Activated effector memory CD4-positive, alpha-beta T cell treated with Interleukin-2 at 50 U/mL for 16 hours (primary cell): ENCODE results near the gene RNF7.
A peak's percentile ranks its signal among the peaks of the same experiment; 100 is the strongest.
"Not testable (repeated sequence)": the region's sequence is repeated elsewhere in the genome, so short reads cannot be mapped to it uniquely, and the experiment has no call there.

Source experiments
- DNase-seq: peaks from one replicate; pipeline ENCODE4 v3.0.0-alpha.2; 2020

Gene RNF7

DNA sequence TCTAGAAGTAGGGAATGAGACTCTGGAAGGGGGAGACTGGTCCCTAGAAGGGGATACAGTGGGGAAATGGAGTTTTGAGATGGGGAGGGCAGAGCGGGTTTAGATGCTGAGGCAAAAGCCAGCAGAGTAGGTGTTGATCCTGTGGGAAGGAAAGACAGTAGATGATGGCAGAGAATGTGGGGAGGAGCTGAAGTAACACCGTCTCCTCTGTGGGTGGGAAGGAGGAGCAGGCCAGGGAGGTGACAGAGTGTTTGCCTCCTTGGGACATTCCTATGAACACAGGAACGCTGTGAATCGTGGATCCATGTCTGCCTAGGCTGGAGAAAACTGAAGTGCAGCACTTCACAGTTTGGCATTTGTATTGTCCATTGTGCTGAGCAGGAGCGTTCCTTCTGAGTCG lies 45.5 kb downstream of the RNF7 start:
- no peak for DNase-seq

DNA sequence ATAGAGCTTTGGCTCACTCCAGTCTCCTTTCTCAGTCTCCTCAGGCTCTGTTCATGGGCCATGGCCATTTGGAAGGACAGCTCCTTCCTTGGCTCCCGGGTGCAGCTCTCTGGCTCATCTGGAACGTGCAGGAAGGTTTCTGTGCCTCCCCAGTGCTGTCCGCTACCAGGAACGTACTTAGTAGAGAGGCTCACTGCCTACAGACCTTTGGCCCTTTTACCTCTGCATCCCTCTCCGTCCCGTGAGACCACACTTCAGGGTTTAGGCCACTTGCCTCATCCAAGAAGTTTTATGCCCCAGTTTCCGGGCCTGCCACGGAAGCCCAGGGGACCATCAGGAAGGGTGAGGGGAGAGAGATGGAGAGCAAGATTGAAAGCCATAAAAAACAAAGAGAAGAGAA lies 46.0 kb downstream of the RNF7 start:
- no peak for DNase-seq

DNA sequence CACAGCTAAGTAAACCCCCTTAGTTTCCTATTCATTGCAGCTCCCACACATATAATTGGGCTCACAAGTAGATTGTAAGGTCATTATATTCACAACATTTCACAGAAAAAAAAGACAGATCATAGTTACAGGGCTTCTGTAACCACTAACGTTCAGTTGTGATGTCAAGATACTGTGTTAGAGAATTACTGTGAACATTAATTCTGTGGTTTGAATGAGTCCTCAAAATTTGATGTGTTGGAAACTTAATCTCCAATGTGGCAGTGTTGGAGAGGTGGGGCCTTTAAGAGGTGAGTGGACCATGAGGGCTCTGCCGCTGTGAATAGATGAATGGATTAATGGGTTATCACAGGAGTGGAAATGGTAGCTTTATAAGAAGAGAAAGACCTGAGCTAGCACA lies 46.4 kb downstream of the RNF7 start:
- DNase-seq = no peak

DNA sequence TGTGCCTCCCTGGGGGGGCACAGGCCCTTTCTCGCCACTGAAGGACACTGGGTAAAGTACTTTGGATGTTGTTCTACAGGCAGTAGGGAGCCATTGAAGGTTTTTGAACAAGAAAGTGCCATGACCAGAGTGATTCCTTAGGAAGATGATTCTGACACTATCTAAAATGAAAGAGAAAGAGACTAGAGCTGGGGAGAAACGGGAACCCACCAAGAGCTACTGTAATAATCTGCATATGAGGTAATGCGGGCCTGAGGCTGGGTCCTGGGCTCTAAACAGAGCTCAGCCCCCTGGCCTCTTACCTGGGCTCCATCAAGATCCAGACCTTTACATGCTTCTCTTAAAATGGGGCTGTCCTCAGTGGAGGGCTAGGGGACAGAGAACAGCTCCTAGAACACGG lies 50.1 kb downstream of the RNF7 start:
- DNase-seq = no peak

DNA sequence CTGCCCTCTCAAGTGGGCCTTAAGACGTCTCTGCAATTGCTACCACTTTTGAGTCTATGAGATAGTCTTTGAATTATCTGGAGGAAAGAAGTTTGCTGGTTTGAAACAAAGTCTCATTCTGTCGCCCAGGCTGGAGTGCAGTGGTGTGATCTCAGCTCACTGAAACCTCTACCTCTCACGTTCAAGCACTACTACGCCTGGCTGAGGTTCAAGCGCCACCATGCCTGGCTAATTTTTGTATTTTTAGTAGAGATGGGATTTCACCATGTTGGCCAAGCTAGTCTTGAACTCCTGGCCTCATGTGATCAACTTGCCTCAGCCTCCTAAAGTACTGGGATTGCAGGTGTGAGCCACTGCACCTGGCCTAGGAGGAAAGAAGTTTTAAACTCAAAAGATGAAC lies 50.7 kb downstream of the RNF7 start:
- DNase-seq = not testable (repeated sequence)

- no peak for DNase-seq
Observed at GRCh38 chr3:141789281-141789680, 51.2 kb downstream of the RNF7 start.

- DNase-seq = no peak
Observed at GRCh38 chr3:141790171-141790570, 52.1 kb downstream of the RNF7 start.

DNA sequence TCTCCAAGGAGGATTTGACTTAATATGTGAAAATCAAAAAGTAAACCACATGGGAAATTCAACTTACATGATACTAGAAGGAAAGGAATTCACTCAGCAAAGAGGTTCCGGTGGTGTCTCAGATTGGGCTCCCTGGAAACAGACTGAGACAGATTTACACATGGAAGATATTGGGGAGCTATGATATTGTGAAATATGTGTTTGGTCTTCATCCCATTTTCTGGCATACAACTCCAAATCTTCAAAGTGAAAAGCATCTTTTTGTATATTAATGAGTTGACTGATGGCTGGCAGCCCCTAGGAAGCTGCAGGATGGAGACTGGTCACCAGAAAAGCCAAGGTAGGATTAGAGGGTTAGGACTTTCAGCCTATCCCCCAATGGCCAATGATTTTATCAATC lies 54.4 kb downstream of the RNF7 start:
- no peak for DNase-seq

DNA sequence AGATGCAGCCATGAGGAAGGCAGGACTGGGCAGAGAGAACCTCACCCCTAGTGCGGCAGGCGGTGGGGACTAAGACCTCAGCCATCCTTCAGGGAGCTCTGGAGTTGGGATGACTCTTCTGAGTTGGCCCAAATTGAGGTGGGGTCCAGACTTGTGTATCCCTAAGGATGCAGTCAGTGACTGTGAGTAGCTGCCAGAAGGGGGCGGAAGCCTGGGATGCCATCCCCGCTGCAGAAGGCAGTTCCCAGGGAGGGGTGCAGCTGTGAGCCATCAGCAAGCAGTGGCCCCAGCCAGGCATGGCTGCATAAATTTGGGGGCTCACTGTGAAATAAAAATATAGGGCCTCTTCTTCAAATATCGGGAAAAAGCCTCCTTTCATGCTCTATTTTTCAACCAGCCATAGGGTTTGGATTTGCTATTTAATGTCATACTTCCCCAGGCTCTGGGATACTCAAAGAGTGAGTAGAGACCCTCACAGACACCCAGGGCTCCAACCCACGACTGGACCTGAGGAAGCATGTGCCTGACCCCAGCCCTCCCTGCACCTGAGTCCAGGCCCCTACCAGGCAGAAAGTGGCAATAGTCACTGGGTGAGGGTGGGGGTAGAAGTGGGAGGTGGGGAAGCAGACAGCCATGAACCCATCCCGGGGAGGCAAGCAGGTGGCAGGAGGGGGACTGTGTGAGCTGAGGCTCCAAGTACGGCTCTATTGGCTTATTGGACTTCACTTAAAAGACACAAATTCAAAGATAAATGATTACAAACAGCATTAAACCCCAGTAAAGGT lies 55.6 kb downstream of the RNF7 start:
- DNase-seq = no peak

DNA sequence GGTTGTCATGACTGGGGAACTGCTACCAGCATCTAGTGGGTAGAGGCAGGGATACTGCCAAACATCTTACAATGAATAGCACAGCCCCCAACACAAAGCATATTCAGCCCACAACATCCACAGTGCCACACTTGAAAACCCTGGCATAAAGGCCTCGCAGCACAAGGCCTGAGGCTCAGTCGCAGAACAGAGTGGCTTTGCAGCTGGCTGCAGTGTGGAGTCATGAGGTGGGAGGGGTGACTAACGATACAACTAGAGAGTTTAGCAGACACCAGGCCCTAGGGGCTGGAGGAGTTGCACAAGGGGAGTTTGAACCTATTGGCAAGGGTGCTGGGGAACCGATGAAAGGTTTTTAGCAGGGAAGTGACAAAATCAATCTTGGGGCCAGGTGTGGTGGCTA lies 57.2 kb downstream of the RNF7 start:
- no peak for DNase-seq

DNA sequence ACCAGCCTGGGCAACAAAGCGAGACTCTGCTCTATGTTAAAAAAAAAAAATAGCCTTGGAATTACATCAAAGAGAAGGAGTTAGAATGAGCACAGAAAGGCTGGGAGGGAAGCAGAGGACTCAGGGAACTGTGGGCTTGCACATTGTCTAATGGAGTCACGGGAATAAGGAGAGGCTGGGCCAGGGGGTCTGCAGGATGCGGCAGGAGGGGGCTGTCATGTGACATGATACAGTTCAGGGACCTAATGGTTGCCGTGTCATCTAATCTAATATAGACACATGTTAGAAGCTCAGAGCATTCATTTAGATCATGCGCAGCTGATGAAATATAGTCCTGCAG lies 57.6 kb downstream of the RNF7 start:
- DNase-seq = no peak

DNA sequence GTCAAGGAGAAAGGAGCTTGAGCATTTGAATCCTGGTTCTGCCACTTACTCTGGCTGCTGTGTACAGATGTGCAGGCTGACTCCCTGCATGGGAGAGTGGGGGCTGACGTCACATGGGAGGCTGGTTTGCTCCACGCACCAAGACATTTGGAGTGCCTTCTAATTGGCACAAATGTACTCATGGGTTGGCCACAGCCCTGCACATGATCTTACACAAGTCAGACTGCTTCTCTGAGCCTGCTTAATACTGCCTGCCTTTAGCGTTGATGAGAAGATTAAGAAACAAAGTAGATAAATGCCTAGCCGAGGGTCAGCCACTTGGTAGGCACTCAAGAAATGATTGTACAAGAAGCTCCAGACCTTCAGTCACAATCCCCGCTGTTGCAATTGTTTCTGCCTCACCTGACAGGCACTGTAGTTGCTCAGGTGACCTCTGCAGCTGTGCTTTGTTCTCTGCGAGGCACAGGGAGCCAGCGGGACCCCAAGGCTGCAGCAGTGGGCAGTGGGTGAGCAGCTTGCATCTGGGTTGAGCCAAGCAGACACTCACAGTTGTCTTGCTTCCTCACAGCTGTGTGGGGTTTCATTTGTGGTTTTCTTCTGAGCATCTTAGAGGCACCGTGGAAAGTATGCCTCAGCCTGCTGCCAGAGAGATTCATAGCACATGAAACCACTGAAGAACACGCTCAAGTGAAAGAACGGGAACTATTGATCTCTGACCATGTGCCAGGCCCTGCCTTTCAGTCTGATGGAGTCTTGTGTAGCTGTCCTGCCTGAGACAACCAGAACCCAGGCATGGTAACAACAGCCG lies 58.2 kb downstream of the RNF7 start:
- peak; percentile 18 for DNase-seq
